GM21423 (cell line): ENCODE data around the gene CRMP1.

Experiments
- ATAC-seq: cut with Tn5 transposase; IDR thresholded peaks from one replicate; pipeline ENCODE4 v1.9.1; 2021; ENCODE audit warnings: mild to moderate bottlenecking, moderate library complexity; ENCODE audit not compliant: unreplicated experiment

The CRMP1 gene

GRCh38 chr4:5774416-5775036 is 118.4 kb downstream of the CRMP1 start:
- ATAC-seq, result no peak

GRCh38 chr4:5773271-5773555 is 119.7 kb downstream of the CRMP1 start:
- no peak for ATAC-seq

GRCh38 chr4:5772528-5773270 is 120.2 kb downstream of the CRMP1 start:
- no peak for ATAC-seq
